ENCODE measurements around the gene GMDS.
A peak's percentile ranks its signal among the peaks of the same experiment; 100 is the strongest.

The GMDS gene

GRCh38 chr6:2245103-2245876 is at the start of gene GMDS:
Gene GMDS, minus strand, starts transcription at chr6:2245605.
- H3K4me3 ChIP-seq (IDR thresholded peaks at IDR 0.05; ENCODE audit: insufficient read depth, low read depth, low read length), result no peak within 1 kb of the TSS
- no peaks in the 10 kb centered on the region for H3K36me3 ChIP-seq (ENCODE audit: insufficient read depth)
- H4K20me1 ChIP-seq (ENCODE audit: insufficient read depth), result no peaks in the 10 kb centered on the region
- peak within 1 kb of the TSS; percentile 90 for H3K9ac ChIP-seq
- peaks cover 15% of the 10 kb centered on the region for H3K4me1 ChIP-seq (ENCODE audit: low read depth, poor library complexity, severe bottlenecking)
- H3K79me2 ChIP-seq (ENCODE audit: insufficient read depth, low read depth), result peaks cover 6% of the 10 kb centered on the region; the same call in 1 of the 2 replicates
- peak within 1 kb of the TSS; percentile 95 for H3K4me2 ChIP-seq
- H3K27ac ChIP-seq, result peak within 1 kb of the TSS; percentile 83
- TF ChIP-seq CTCF (conservative IDR thresholded peaks at IDR 0.05; ENCODE audit: low read depth, low read length), result no peak
- H2AFZ ChIP-seq (ENCODE audit: low read depth), result peak within 1 kb of the TSS; percentile 60
- H3K27me3 ChIP-seq (ENCODE audit: insufficient read depth, low read depth), result no peaks in the 10 kb centered on the region

GRCh38 chr6:2285510-2285909 is 40.1 kb upstream of the GMDS start:
- no peak for TF ChIP-seq CTCF (conservative IDR thresholded peaks at IDR 0.05; ENCODE audit: low read depth, low read length)
- H3K4me3 ChIP-seq (IDR thresholded peaks at IDR 0.05; ENCODE audit: insufficient read depth, low read depth, low read length), result no peak overlapping the region
- no peaks in the 10 kb centered on the region for H3K79me2 ChIP-seq (ENCODE audit: insufficient read depth, low read depth)
- H3K9ac ChIP-seq, result no peak overlapping the region
- no peaks in the 10 kb centered on the region for H4K20me1 ChIP-seq (ENCODE audit: insufficient read depth)
- H3K27me3 ChIP-seq (ENCODE audit: insufficient read depth, low read depth), result no peaks in the 10 kb centered on the region
- H2AFZ ChIP-seq (ENCODE audit: low read depth), result no peak overlapping the region
- no peak overlapping the region for H3K27ac ChIP-seq
- no peak overlapping the region for H3K4me2 ChIP-seq
- no peaks in the 10 kb centered on the region for H3K4me1 ChIP-seq (ENCODE audit: low read depth, poor library complexity, severe bottlenecking)
- H3K36me3 ChIP-seq (ENCODE audit: insufficient read depth), result no peaks in the 10 kb centered on the region

- Histone ChIP-seq H4K20me1 (ENCODE audit: insufficient read depth) (no peaks in the 10 kb centered on the region), H3K4me3 (IDR thresholded peaks at IDR 0.05; ENCODE audit: insufficient read depth, low read depth, low read length) (no peak overlapping the region)
These were observed 30.5 kb upstream of the GMDS start for GRCh38 chr6:2275892-2276242.

GRCh38 chr6:2274981-2275891 is 29.8 kb upstream of the GMDS start:
- Histone ChIP-seq H3K4me2 (no peak overlapping the region), H3K27me3 (ENCODE audit: insufficient read depth, low read depth) (no peaks in the 10 kb centered on the region), H3K4me3 (IDR thresholded peaks at IDR 0.05; ENCODE audit: insufficient read depth, low read depth, low read length) (no peak overlapping the region), H3K36me3 (ENCODE audit: insufficient read depth) (no peaks in the 10 kb centered on the region), H3K79me2 (ENCODE audit: insufficient read depth, low read depth) (no peaks in the 10 kb centered on the region), H4K20me1 (ENCODE audit: insufficient read depth) (no peaks in the 10 kb centered on the region), H3K9ac (no peak overlapping the region), H2AFZ (ENCODE audit: low read depth) (no peak overlapping the region), H3K4me1 (ENCODE audit: low read depth, poor library complexity, severe bottlenecking) (no peaks in the 10 kb centered on the region), H3K27ac (no peak overlapping the region)
- no peak for TF ChIP-seq CTCF (conservative IDR thresholded peaks at IDR 0.05; ENCODE audit: low read depth, low read length)

More at GRCh38 chr6:2275892-2276242, 30.5 kb upstream of the GMDS start:
- Histone ChIP-seq H3K4me2 (no peak overlapping the region), H2AFZ (ENCODE audit: low read depth) (no peak overlapping the region), H3K27me3 (ENCODE audit: insufficient read depth, low read depth) (no peaks in the 10 kb centered on the region), H3K4me1 (ENCODE audit: low read depth, poor library complexity, severe bottlenecking) (no peaks in the 10 kb centered on the region), H3K27ac (no peak overlapping the region), H3K9ac (no peak overlapping the region), H3K36me3 (ENCODE audit: insufficient read depth) (no peaks in the 10 kb centered on the region), H3K79me2 (ENCODE audit: insufficient read depth, low read depth) (no peaks in the 10 kb centered on the region)
- no peak for TF ChIP-seq CTCF (conservative IDR thresholded peaks at IDR 0.05; ENCODE audit: low read depth, low read length)

Data from KMS-11 (cell line).